Measurements from ENCODE around the gene ACOT2.
A peak's percentile ranks its signal among the peaks of the same experiment; 100 is the strongest.

ACOT2 gene

DNA sequence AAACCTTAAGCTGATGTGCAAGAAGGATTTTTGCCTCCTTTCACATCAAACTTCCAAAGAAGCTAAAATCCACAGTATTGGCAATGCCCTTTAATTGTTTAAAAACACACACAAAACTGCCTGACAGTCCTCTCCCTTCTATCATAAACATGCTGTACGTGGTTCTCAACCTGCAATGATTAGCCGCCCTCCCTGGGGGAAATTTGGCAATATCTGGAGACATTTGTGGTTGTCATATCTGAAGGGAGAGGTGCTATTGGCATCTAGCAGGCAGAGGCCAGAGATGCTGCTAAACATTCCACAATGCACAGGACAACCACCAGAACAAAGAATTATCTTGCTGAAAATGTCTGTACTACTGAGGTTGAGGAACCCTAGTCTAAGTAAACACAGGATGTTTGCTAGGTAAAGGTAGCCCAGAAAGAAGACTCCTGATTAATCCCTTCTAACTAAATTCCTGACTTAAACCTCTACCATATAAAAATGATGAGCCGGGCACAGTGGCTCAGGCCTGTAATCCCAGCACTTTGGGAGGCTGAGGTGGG, 44.5 kb downstream of the ACOT2 start:
- DNase-seq: no peak

DNA sequence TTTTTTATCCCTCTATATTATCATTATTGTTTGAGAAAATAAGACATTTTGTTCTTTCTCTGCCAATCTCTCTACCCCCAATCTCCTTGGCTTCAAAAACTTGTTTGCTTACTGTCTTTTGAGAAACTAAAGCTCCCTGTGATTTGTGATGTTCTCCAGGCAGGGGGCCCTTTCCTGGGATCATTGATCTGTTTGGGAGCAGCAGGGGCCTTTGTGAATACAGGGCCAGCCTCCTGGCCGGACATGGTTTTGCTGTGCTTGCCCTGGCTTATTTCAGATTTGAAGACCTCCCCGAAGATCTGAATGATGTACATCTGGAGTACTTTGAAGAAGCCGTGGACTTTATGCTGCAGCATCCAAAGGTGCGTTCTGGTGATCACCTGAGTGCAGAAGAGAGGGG, 47.8 kb downstream of the ACOT2 start:
- no peak for DNase-seq

DNA sequence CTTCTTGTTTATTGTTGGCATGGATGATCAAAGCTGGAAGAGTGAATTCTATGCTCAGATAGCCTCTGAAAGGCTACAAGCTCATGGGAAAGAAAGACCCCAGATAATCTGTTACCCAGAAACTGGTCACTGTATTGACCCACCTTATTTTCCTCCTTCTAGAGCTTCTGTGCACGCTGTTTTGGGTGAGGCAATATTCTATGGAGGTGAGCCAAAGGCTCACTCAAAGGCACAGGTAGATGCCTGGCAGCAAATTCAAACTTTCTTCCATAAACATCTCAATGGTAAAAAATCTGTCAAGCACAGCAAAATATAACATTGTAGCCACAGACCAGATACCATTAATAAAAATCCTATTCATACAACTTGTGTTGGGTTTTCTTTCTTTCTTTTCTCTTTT, 50.5 kb downstream of the ACOT2 start:
- DNase-seq: no peak

DNA sequence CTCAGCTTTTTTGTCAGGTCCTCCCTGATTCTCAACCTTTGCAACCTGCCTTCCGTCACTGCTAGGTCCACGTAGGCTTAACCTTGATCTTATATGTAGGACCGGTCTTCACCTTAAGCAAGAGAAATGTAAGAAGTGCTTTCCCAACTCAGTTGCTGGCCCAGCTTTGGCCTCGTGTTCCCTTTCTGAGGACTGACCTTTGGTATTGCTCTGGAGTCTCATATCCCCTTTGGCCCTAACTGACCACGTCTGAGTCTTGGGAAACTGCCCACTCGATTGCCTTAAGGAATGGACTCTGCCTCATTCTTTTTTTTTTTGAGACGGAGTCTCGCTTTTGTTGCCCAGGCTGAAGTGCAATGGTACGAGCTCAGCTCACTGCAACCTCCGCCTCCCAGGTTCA, 51.3 kb downstream of the ACOT2 start:
- DNase-seq: no peak

DNA sequence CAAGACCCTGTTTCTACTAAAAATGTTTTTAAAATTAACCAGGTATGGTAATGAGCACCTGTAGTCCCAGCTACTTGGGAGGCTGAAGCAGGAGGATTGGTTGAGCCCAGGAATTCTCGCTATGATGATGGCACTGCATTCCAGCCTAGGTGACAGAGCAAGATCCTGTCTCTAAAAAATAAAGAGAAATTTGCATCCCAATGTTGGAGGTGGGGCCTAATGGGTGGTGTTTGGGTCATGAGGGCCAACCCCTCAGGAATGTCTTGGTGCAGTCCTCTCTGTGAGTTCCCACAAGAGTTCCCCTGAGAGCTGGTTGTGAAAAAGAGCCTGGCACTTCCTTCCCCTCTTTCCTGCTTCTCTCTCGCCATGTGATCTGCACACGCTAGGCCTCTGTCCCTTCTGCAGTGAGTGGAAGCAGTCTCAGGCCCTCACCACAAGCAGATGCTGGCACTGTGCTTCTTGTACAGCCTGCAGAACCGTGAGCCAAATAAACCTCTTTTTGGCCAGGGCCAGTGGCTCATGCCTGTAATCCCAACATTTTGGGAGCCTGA, 54.6 kb downstream of the ACOT2 start:
- DNase-seq: peak in 1 of 58 donors; percentile 1

All from anterior cingulate cortex (tissue), 58 donors.